ENCODE data around the gene HMG20A. TPM values are rescaled to one million over a fixed set of nuclear protein-coding genes. Genes with fewer than 3 reads are reported as not detected.

Gene HMG20A
- total RNA-seq, 1 donor from 2014 or later, result 34.0 TPM

GRCh38 chr15:77525400-77525811 lies 104.7 kb downstream of the HMG20A start:
- DNase-seq, result no peak

GRCh38 chr15:77525907-77526594 lies 105.4 kb downstream of the HMG20A start:
- no peak for DNase-seq

- no peak for DNase-seq
Measured at GRCh38 chr15:77526595-77527163, 106.0 kb downstream of the HMG20A start.

- DNase-seq, result no peak
Measured at GRCh38 chr15:77527164-77527778, 106.6 kb downstream of the HMG20A start.

- DNase-seq, result no peak
Measured at GRCh38 chr15:77527831-77528231, 107.1 kb downstream of the HMG20A start.

GRCh38 chr15:77528290-77528967 lies 107.7 kb downstream of the HMG20A start:
- DNase-seq, result no peak

- no peak for DNase-seq
Measured at GRCh38 chr15:77528968-77529319, 108.3 kb downstream of the HMG20A start.

- no peak for DNase-seq
Measured at GRCh38 chr15:77529394-77530159, 108.9 kb downstream of the HMG20A start.

GRCh38 chr15:77530576-77530975 lies 109.9 kb downstream of the HMG20A start:
- no peak for DNase-seq

GRCh38 chr15:77531191-77532000 lies 110.7 kb downstream of the HMG20A start:
- no peak for DNase-seq

GRCh38 chr15:77532067-77532710 lies 111.5 kb downstream of the HMG20A start:
- DNase-seq, result no peak

GRCh38 chr15:77532846-77533245 lies 112.2 kb downstream of the HMG20A start:
- no peak for DNase-seq

GRCh38 chr15:77533578-77534430 lies 113.1 kb downstream of the HMG20A start:
- no peak for DNase-seq

Other genes with a start within 250 kb of the HMG20A start
- gene PEAK1, start 784 bp upstream of the HMG20A start, total RNA-seq, result 69.3 and 105 TPM in 2 replicates
- gene LINGO1, start 212.0 kb downstream of the HMG20A start, total RNA-seq, result 0.51 TPM in 1 of 2 replicates, not detected in the other

Measured in dermis blood vessel endothelial cell (primary cell).